ENCODE data around the gene GAS1. TPM values are rescaled to one million over a fixed set of nuclear protein-coding genes. Genes with fewer than 3 reads are reported as not detected.

Gene GAS1
- polyA plus RNA-seq, 1 donor (not counting 4 experiments of a cell fraction or from before 2014, with no cell fraction given): 0.75 TPM

DNA sequence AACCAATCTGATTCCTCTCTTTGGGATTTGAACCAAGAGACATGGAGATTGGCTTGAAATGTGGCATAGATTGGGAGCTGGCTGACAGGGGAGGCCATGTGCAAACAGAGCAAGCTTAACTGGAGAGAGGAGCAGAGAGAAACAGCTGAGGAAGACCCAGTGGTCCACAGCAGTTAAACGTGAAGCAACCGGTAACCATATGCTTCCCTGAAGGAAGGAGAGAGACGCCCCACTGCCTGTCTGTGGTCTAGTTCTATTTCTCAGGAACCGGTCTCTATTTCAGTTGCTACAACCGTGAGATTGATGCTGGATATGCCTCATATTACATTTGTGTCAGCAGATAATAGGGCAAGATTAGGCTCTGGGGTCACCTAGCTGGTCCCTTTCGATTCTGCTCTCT, 13.6 kb upstream of the GAS1 start:
- H3K4me2 ChIP-seq (ENCODE audit: control insufficient read depth, extremely low read depth, insufficient read depth, low read depth, low read length): no peak overlapping the region
- H3K4me3 ChIP-seq (ENCODE audit: control insufficient read depth in 2 of 3, extremely low read depth in 1 of 3, insufficient read depth in 2 of 3, low read depth in 1 of 3, low read length in 3 of 3): no peak overlapping the region
- no peaks in the 10 kb centered on the region for H3K79me2 ChIP-seq (ENCODE audit: control insufficient read depth, insufficient read depth, low read length)
- no peak overlapping the region for H3K27ac ChIP-seq (ENCODE audit: control insufficient read depth, insufficient read depth, low read length)
- TF ChIP-seq, protein P1, sequence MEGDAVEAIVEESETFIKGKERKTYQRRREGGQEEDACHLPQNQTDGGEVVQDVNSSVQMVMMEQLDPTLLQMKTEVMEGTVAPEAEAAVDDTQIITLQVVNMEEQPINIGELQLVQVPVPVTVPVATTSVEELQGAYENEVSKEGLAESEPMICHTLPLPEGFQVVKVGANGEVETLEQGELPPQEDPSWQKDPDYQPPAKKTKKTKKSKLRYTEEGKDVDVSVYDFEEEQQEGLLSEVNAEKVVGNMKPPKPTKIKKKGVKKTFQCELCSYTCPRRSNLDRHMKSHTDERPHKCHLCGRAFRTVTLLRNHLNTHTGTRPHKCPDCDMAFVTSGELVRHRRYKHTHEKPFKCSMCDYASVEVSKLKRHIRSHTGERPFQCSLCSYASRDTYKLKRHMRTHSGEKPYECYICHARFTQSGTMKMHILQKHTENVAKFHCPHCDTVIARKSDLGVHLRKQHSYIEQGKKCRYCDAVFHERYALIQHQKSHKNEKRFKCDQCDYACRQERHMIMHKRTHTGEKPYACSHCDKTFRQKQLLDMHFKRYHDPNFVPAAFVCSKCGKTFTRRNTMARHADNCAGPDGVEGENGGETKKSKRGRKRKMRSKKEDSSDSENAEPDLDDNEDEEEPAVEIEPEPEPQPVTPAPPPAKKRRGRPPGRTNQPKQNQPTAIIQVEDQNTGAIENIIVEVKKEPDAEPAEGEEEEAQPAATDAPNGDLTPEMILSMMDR (optimal IDR thresholded peaks at IDR 0.05 in 1 of 3, IDR thresholded peaks at IDR 0.05 in 1 of 3, conservative IDR thresholded peaks at IDR 0.05 in 1 of 3; ENCODE audit: extremely low read depth in 1 of 3, insufficient read depth in 2 of 3, low read length in 3 of 3): no peak
- no peak for TF ChIP-seq EZH2 (IDR thresholded peaks at IDR 0.05; ENCODE audit: low read length)
- H3K27me3 ChIP-seq (ENCODE audit: control insufficient read depth, extremely low read depth, insufficient read depth, low read length): no peaks in the 10 kb centered on the region
- H3K36me3 ChIP-seq (ENCODE audit: control insufficient read depth in 2 of 2, extremely low read depth in 1 of 2, insufficient read depth in 2 of 2, low read length in 2 of 2): no peaks in the 10 kb centered on the region
- H3K9me1 ChIP-seq (ENCODE audit: control insufficient read depth, extremely low read depth, insufficient read depth, low read length): no peaks in the 10 kb centered on the region
- H3K9me3 ChIP-seq (ENCODE audit: control insufficient read depth, low read depth, low read length): no peaks in the 10 kb centered on the region
- no peaks in the 10 kb centered on the region for H4K20me1 ChIP-seq (ENCODE audit: control insufficient read depth, extremely low read depth, insufficient read depth, low read length)
- H3K9ac ChIP-seq (ENCODE audit: control insufficient read depth, extremely low read depth, insufficient read depth, low read length): no peak overlapping the region
- dilution Hi-C loops (cut with MboI; ENCODE audit: extremely low pct_ligation_motif_present, low sequenced_read_pairs): no loop called here
- no peaks in the 10 kb centered on the region for H3K4me1 ChIP-seq (ENCODE audit: control insufficient read depth, extremely low read depth, insufficient read depth, low read length)
- no peak overlapping the region for H2AFZ ChIP-seq (ENCODE audit: control insufficient read depth, low read length)
- FAIRE-seq: no peak
- DNase-seq (ENCODE audit: low read depth, low spot score): no peak

DNA sequence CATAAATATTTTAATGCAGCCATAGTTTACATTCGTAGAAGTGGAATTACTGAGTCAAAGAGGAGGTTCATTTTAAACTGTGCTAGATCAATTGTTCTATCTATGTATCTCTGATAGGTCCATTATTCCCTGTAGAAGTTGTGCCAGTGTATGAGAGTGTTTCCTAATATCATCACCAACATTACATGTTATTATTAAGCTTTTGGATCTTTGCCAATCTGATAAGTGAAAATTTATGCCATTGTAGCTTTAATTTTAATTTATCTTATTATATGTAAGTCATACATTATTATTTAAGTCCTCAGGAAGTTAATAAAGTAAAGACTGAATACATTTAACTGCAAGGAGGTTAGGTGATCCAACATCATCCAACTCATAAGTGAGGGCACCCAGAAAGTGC, 10.9 kb upstream of the GAS1 start:
- no peak overlapping the region for H3K27ac ChIP-seq (ENCODE audit: control insufficient read depth, insufficient read depth, low read length)
- no peaks in the 10 kb centered on the region for H3K4me1 ChIP-seq (ENCODE audit: control insufficient read depth, extremely low read depth, insufficient read depth, low read length)
- no peaks in the 10 kb centered on the region for H3K36me3 ChIP-seq (ENCODE audit: control insufficient read depth in 2 of 2, extremely low read depth in 1 of 2, insufficient read depth in 2 of 2, low read length in 2 of 2)
- no peaks in the 10 kb centered on the region for H4K20me1 ChIP-seq (ENCODE audit: control insufficient read depth, extremely low read depth, insufficient read depth, low read length)
- no peak overlapping the region for H2AFZ ChIP-seq (ENCODE audit: control insufficient read depth, low read length)
- no peaks in the 10 kb centered on the region for H3K9me3 ChIP-seq (ENCODE audit: control insufficient read depth, low read depth, low read length)
- H3K4me3 ChIP-seq (ENCODE audit: control insufficient read depth in 2 of 3, extremely low read depth in 1 of 3, insufficient read depth in 2 of 3, low read depth in 1 of 3, low read length in 3 of 3): no peak overlapping the region
- no peaks in the 10 kb centered on the region for H3K27me3 ChIP-seq (ENCODE audit: control insufficient read depth, extremely low read depth, insufficient read depth, low read length)
- no peaks in the 10 kb centered on the region for H3K79me2 ChIP-seq (ENCODE audit: control insufficient read depth, insufficient read depth, low read length)
- TF ChIP-seq EZH2 (IDR thresholded peaks at IDR 0.05; ENCODE audit: low read length): no peak
- TF ChIP-seq, protein P1 (optimal IDR thresholded peaks at IDR 0.05 in 1 of 3, IDR thresholded peaks at IDR 0.05 in 1 of 3, conservative IDR thresholded peaks at IDR 0.05 in 1 of 3; ENCODE audit: extremely low read depth in 1 of 3, insufficient read depth in 2 of 3, low read length in 3 of 3): no peak
- H3K9ac ChIP-seq (ENCODE audit: control insufficient read depth, extremely low read depth, insufficient read depth, low read length): no peak overlapping the region
- dilution Hi-C loops (cut with MboI; ENCODE audit: extremely low pct_ligation_motif_present, low sequenced_read_pairs): no loop called here
- no peak for FAIRE-seq
- no peak overlapping the region for H3K4me2 ChIP-seq (ENCODE audit: control insufficient read depth, extremely low read depth, insufficient read depth, low read depth, low read length)
- H3K9me1 ChIP-seq (ENCODE audit: control insufficient read depth, extremely low read depth, insufficient read depth, low read length): no peaks in the 10 kb centered on the region
- no peak for DNase-seq (ENCODE audit: low read depth, low spot score)
